ENCODE results near the gene SPTLC1.
"Not testable (repeated sequence)": the region's sequence is repeated elsewhere in the genome, so short reads cannot be mapped to it uniquely, and the experiment has no call there.

Gene SPTLC1

GRCh38 chr9:92026206-92027002 is 88.8 kb downstream of the SPTLC1 start:
- Histone ChIP-seq H3K9me3 (ENCODE audit: severe bottlenecking) (no peaks in the 10 kb centered on the region), H3K36me3 (no peaks in the 10 kb centered on the region), H3K4me3 (ENCODE audit: low read depth, low read length) (no peak overlapping the region), H3K27me3 (ENCODE audit: insufficient read depth, low read depth, severe bottlenecking) (no peaks in the 10 kb centered on the region), H3K27ac (no peak overlapping the region)
- no peak for DNase-seq
- TF ChIP-seq CTCF (IDR thresholded peaks at IDR 0.05; ENCODE audit: low read depth, low read length): no peak

- not testable (repeated sequence) for DNase-seq; H3K27ac ChIP-seq; H3K36me3 ChIP-seq; H3K9me3 ChIP-seq (ENCODE audit: severe bottlenecking); H3K4me3 ChIP-seq (ENCODE audit: low read depth, low read length); H3K27me3 ChIP-seq (ENCODE audit: insufficient read depth, low read depth, severe bottlenecking)
Observed at GRCh38 chr9:92021785-92022541, 93.2 kb downstream of the SPTLC1 start.

- H3K36me3 ChIP-seq: no peaks in the 10 kb centered on the region
- no peaks in the 10 kb centered on the region for H3K9me3 ChIP-seq (ENCODE audit: severe bottlenecking)
- no peak overlapping the region for H3K4me3 ChIP-seq (ENCODE audit: low read depth, low read length)
- no peak for TF ChIP-seq CTCF (IDR thresholded peaks at IDR 0.05; ENCODE audit: low read depth, low read length)
- no peaks in the 10 kb centered on the region for H3K27me3 ChIP-seq (ENCODE audit: insufficient read depth, low read depth, severe bottlenecking)
- no peak for DNase-seq
- no peak overlapping the region for H3K27ac ChIP-seq
Observed at GRCh38 chr9:92019658-92020057, 95.6 kb downstream of the SPTLC1 start.

GRCh38 chr9:92010705-92011536 is 104.3 kb downstream of the SPTLC1 start:
- no peak for DNase-seq
- TF ChIP-seq CTCF (IDR thresholded peaks at IDR 0.05; ENCODE audit: low read depth, low read length): no peak
- H3K27ac ChIP-seq: no peak overlapping the region
- no peaks in the 10 kb centered on the region for H3K27me3 ChIP-seq (ENCODE audit: insufficient read depth, low read depth, severe bottlenecking)
- no peaks in the 10 kb centered on the region for H3K9me3 ChIP-seq (ENCODE audit: severe bottlenecking)
- no peak overlapping the region for H3K4me3 ChIP-seq (ENCODE audit: low read depth, low read length)
- H3K36me3 ChIP-seq: no peaks in the 10 kb centered on the region

- not testable (repeated sequence) for H3K27me3 ChIP-seq (ENCODE audit: insufficient read depth, low read depth, severe bottlenecking); H3K27ac ChIP-seq; H3K9me3 ChIP-seq (ENCODE audit: severe bottlenecking); DNase-seq; H3K4me3 ChIP-seq (ENCODE audit: low read depth, low read length); H3K36me3 ChIP-seq
Observed at GRCh38 chr9:92010253-92010652, 105.0 kb downstream of the SPTLC1 start.

GRCh38 chr9:92008041-92008440 is 107.2 kb downstream of the SPTLC1 start:
- Histone ChIP-seq H3K27ac (no peak overlapping the region), H3K4me3 (ENCODE audit: low read depth, low read length) (no peak overlapping the region), H3K36me3 (no peaks in the 10 kb centered on the region), H3K9me3 (ENCODE audit: severe bottlenecking) (no peaks in the 10 kb centered on the region), H3K27me3 (ENCODE audit: insufficient read depth, low read depth, severe bottlenecking) (no peaks in the 10 kb centered on the region)
- TF ChIP-seq CTCF (IDR thresholded peaks at IDR 0.05; ENCODE audit: low read depth, low read length): no peak
- no peak for DNase-seq
